ENCODE measurements around the gene ANKRD52.
"Not testable (repeated sequence)": the region's sequence is repeated elsewhere in the genome, so short reads cannot be mapped to it uniquely, and the experiment has no call there.

The ANKRD52 gene
- 58.6 to 78.0 (median 66.8) reads per million in 3 experiments for total RNA-seq

GRCh38 chr12:56258068-56258819 lies at the start of gene ANKRD52:
TSS of gene ANKRD52 (minus strand) at chr12:56258384. CDS start at chr12:56258269, 115 bp downstream.
- peak; percentile 80 for DNase-seq

DNA sequence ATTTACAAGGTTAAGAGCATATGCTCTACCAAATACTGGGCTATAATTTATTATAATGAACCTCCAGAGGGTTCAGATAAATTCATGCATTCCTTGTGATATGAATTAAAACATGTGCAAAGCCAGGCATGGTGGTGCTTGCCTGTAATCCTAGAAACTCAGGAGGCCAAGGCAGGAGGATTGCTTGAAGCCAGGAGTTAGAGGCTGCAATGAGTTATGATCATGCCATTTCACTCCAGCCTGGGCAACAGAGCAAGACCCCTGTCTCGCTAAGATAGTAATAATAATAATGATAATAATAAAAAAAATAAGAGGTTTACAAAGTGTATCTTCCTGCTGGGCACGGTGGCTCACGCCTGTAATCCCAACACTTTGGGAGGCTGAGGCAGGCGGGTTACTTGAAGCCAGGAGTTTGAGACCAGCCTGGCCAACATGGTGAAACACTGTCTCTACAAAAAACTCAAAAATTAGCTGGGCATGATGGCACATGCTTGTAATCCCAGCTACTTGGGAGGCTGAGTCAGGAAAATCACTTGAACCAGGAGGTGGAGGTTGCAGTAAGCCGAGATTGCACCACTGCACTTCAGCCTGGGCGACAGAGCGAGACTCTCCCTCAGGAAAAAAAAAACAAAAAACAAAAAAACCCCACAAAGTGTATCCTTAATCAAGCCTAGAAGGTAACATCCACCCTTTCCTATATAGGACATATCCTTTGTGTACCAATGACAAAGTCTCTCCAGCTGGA lies 49.2 kb upstream of the ANKRD52 start:
- DNase-seq: no peak

- no peak for DNase-seq
Measured at GRCh38 chr12:56304872-56305590, 46.8 kb upstream of the ANKRD52 start.

- no peak for DNase-seq
Measured at GRCh38 chr12:56304276-56304675, 46.1 kb upstream of the ANKRD52 start.

- no peak for DNase-seq
Measured at GRCh38 chr12:56300644-56301464, 42.7 kb upstream of the ANKRD52 start.

- DNase-seq: peak; percentile 99
Measured at GRCh38 chr12:56299853-56300643, 41.9 kb upstream of the ANKRD52 start, which contains the start of gene CS. TSS of gene CS (minus strand) at chr12:56300330. CDS start at chr12:56300201, 129 bp downstream.

DNA sequence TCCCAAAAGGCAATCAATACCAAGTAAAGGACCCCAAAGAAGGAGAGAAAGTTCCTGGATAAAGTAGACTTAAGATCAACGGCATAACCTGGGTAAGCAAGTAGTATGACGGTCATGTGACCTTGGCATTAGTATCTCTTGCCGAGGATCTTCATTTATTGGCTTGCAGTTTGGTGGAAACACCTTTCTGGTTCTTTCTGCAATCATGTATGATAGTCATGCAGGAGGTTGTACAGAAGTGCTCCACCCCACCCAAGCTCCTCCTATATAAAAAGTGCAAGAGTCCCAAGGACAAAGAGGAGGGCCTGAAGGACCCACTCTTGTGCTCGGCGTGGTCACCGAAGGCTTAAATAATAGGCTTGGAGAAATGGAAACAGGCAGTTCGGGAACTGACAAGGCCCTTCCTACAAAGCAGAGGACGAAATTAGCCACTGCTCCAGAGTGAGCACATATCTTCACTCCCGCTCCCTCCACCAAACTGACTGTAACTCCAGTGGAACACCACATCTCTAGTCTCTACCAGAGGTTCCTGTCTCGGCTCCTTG lies 41.2 kb upstream of the ANKRD52 start:
- DNase-seq: peak; percentile 34

DNA sequence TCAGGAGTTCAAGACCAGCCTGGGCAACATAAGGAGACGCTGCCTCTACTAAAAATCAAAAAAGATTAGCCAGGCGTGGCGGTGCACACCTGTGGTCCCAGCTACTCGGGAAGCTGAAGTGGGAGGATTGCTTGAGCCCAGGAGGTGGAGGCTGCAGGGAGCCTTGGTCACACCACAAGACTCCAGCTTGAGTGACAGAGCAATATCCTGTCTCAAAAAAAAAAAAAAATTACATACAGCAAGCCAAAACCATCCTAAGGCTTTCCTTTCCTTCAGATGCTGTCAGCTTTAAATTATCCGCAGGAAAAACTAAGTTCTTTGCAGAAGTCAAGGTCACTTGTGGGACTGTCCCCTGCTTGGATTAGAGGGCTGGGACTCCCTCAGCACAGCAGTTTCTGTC lies 40.6 kb upstream of the ANKRD52 start:
- DNase-seq: no peak

DNA sequence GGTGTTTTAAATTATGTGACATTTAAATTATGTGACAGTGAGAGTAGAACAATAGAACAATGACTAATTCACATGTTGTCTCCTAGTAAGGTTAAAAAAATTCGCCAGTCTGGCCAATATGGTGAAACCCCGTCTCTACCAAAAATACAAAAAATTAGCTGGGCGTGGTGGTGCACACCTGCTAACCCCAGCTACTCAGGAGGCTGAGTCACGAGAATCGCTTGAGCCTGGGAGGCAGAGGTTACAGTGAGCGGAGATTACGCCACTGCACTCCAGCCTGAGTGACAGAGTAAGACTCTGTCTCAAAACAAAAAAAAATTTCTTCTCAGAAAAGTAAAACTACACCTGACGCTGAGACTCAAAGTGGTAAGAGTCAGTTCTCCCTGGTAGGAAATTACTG lies 39.2 kb upstream of the ANKRD52 start:
- no peak for DNase-seq

DNA sequence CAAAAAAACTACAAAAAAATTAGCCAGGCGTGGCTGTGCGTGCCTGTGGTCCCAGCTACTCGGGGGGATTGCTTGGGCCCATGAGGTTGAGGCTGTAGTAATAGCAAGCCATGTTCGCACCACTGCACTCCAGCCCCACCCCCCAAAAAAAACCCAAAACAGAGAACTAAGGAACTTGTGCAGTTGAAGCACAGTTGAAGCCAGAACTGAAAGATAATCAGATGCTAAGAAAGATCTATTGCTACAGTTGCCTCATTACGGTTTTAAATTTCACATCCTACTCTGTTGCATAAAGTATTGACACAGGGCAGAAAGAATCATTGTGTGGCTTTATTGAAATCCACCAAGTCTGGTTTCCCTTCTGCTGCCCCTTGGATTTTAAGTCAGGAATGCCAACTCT lies 38.1 kb upstream of the ANKRD52 start:
- DNase-seq: no peak

DNA sequence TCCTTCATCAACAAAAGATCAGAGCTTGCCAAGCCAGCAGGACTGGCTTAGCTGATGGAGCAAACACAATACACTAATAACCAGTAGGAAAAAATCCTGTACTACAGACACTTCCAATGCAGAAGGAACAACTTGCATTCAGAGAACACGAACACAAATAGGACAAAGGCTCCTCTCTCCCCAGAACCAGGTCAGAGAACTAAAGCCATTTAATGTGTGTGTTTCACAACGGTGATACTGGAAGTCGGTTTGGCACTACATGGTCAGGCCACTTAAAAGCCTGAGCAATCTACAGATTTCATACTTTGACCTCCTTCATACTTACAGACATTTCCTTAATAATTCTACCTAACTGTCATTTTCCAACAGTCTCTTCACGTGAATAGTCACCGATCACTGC lies 35.6 kb upstream of the ANKRD52 start:
- DNase-seq: no peak

DNA sequence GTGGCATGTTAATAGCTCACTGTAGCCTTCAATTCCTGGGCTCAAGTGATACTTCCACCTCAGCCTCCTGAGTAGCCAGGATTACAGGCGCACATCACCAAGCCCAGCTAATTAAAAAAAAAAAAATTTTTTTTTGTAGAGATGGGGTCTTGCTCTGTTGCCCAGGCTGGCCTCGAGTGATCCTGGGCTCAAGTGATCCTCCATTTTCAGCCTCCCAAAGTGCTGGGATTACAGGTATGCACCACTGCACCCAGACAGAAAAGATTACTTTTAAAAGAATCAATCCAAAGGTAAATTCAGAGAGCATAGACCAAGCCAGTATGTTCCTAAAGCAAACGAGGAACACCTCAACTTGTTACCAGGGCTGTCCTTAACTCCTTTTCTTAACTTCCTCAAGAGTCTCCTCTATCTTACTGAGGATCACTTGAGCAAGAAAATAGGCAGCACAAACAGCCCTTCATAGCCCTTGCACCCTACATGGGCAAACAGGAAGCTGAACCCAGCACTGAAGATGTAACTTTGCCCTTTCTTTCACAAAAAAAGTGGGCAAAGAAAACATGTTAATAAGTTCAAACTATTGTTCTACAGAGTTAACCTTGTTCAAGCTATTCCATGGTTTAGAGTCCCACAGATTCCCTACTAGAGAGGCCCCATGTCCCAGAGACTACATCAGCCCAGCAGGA lies 30.7 kb upstream of the ANKRD52 start:
- DNase-seq: no peak

GRCh38 chr12:56286044-56286830 lies 28.1 kb upstream of the ANKRD52 start:
- DNase-seq: no peak

- DNase-seq: not testable (repeated sequence)
Measured at GRCh38 chr12:56284263-56284662, 26.1 kb upstream of the ANKRD52 start.

DNA sequence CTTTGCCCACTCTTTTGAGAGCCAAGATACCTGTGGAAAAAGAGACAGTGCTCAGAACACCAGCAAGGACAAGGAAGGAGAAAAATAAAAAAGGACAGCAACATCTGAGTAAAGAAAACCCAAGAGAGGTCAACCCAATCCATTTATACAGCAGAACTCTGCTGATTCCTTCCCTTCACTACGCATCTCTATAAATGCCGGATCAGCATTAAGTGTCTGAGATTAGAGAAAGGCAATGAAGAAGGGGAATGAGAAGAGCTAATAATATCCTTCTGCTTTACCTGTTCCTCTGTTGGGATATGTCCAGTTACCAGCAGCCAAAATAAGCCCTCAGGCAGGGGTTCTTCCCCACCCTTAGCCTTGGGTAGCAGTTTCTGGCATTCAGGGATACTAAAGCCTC lies 24.4 kb upstream of the ANKRD52 start:
- DNase-seq: no peak

DNA sequence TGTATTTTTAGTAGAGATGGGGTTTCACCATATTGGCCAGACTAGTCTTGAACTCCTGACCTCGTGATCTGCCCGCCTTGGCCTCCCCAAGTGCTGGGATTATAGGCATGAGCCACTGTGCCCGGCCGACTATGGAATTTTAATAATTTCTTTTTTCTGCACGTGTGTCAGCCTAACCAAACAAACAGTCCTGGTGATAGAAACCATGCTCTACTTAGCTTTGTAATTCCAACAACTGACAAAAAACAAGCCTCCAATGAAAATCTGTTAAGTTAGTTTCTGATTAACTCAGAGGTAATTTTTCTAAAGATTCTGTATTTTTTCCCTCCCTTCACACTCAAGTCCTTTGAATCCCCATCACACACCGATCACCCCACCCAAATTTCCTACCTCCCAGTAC lies 23.8 kb upstream of the ANKRD52 start:
- DNase-seq: no peak

DNA sequence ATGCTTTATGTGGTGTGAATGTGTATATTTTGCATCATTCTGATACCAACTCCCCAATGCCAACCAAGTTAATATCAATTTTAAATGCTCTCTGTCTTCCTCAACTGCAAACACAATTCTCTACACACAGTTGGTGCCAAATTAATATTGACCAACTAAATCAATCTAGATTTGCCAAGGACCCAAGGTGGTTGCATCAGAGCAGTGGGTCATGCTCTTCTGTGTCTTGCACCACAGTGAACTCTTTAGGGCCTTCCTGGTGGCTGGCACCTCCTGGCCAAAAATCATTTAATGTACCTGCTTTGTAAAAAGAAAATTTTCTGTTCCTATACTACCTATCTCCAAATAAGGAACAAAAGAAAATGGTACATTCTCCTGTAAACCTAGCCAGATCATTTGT lies 22.7 kb upstream of the ANKRD52 start:
- no peak for DNase-seq

GRCh38 chr12:56278905-56279304 lies 20.7 kb upstream of the ANKRD52 start:
- no peak for DNase-seq

DNA sequence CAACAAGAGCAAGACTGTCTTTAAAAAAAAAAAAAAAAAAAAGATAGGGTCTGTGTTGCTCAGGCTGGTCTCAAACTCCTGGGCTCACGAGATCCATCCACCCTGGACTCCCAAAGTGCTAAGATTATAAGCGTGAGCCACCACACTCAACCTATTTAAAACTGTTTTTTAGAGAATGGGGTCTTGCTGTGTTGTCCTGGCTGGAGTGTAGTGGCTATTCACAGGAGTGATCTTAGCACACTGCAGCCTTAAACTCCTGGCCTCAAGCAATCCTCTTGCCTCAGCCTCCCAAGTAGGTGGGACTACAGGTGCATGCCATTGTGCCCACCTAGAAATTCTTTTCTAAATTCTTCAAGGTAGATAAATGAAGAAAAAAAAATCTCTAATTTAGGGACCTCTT lies 16.1 kb upstream of the ANKRD52 start:
- DNase-seq: no peak

DNA sequence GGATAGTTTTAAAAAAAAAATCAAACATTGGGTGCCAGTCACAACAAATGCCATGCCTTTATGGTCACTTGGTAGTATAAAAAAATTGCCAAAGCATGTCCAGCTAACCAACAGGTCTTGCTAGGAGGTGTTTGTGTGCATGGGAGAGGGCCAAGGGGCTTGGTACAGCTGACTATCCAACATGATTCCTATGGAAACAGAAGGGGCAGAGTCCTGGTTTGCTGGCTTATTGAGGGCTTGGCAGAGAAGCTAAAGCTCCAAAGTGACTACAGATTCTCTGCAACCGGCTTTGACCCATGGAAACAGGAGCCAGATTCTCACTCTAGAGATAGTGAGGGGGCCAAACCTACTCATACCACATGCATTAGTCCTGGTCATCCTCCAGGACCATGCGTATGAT lies 14.3 kb upstream of the ANKRD52 start:
- not testable (repeated sequence) for DNase-seq
